ENCODE measurements around the gene HMCN2.

- TF ChIP-seq, protein P1, sequence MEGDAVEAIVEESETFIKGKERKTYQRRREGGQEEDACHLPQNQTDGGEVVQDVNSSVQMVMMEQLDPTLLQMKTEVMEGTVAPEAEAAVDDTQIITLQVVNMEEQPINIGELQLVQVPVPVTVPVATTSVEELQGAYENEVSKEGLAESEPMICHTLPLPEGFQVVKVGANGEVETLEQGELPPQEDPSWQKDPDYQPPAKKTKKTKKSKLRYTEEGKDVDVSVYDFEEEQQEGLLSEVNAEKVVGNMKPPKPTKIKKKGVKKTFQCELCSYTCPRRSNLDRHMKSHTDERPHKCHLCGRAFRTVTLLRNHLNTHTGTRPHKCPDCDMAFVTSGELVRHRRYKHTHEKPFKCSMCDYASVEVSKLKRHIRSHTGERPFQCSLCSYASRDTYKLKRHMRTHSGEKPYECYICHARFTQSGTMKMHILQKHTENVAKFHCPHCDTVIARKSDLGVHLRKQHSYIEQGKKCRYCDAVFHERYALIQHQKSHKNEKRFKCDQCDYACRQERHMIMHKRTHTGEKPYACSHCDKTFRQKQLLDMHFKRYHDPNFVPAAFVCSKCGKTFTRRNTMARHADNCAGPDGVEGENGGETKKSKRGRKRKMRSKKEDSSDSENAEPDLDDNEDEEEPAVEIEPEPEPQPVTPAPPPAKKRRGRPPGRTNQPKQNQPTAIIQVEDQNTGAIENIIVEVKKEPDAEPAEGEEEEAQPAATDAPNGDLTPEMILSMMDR (IDR thresholded peaks at IDR 0.05; ENCODE audit: low read length), result no peak
- TF ChIP-seq EZH2 (optimal IDR thresholded peaks at IDR 0.05; ENCODE audit: low read depth, low read length) (no peak), EZH2phosphoT487 (IDR thresholded peaks at IDR 0.05; ENCODE audit: low read length) (no peak)
These were observed 31.2 kb downstream of the HMCN2 start for GRCh38 chr9:130296783-130297055.
